H9 (cell line): ENCODE data around the gene PCSK2. TPM values are rescaled to one million over a fixed set of nuclear protein-coding genes. Genes with fewer than 3 reads are reported as not detected.

ENCODE experiments used
- DNase-seq: peaks from one replicate; pipeline ENCODE4 v3.0.0-alpha.2; 2017
- H2AFZ ChIP-seq: one replicate; pipeline ENCODE4 v1.6.1; 2013; ENCODE audit warnings: mild to moderate bottlenecking, low read length, control low read depth, moderate library complexity
- H2AK5ac ChIP-seq: 2 replicates; pipeline ENCODE4 v1.6.1; 2013; ENCODE audit warnings: low read length, control low read depth, mixed read lengths; ENCODE audit not compliant: insufficient read length
- H2BK120ac ChIP-seq: one replicate; pipeline ENCODE4 v1.6.1; 2013; ENCODE audit warnings: low read depth, mild to moderate bottlenecking, low read length, control low read depth, inconsistent platforms; ENCODE audit not compliant: poor library complexity, severe bottlenecking
- H2BK12ac ChIP-seq: 2 replicates; pipeline ENCODE4 v1.6.1; 2013; ENCODE audit warnings: low read length, control low read depth, mixed read lengths, low read depth; ENCODE audit not compliant: insufficient read length
- H2BK15ac ChIP-seq: 2 replicates; pipeline ENCODE4 v1.6.1; 2013; ENCODE audit warnings: low read depth, low read length, control low read depth
- H2BK20ac ChIP-seq: one replicate; pipeline ENCODE4 v1.6.1; 2013; ENCODE audit warnings: low read depth, mild to moderate bottlenecking, low read length, control low read depth, inconsistent platforms; ENCODE audit not compliant: poor library complexity, severe bottlenecking
- H2BK5ac ChIP-seq: 2 replicates; pipeline ENCODE4 v1.6.1; 2013; ENCODE audit warnings: low read length, control low read depth, mixed read lengths; ENCODE audit not compliant: insufficient read length
- H3K14ac ChIP-seq: 2 replicates; pipeline ENCODE4 v1.6.1; 2013; ENCODE audit warnings: low read length, control low read depth; ENCODE audit not compliant: insufficient read depth
- H3K18ac ChIP-seq: 2 replicates; pipeline ENCODE4 v1.6.1; 2013; ENCODE audit warnings: low read depth, mild to moderate bottlenecking, mixed read lengths, low read length, control low read depth; ENCODE audit not compliant: insufficient read length
- H3K23ac ChIP-seq: 2 replicates; pipeline ENCODE4 v1.6.1; 2013; ENCODE audit warnings: low read length, control low read depth, mixed read lengths, low read depth; ENCODE audit not compliant: insufficient read length
- H3K23me2 ChIP-seq: 2 replicates; pipeline ENCODE4 v1.6.1; 2013; ENCODE audit warnings: low read depth, mild to moderate bottlenecking, mixed read lengths, low read length, control low read depth; ENCODE audit not compliant: insufficient read length, poor library complexity, severe bottlenecking
- H3K27ac ChIP-seq: 2 replicates; pipeline ENCODE4 v1.5.1; 2013; ENCODE audit warnings: low read length, control low read depth, mixed read lengths, low read depth; ENCODE audit not compliant: insufficient read length
- H3K27me3 ChIP-seq: 2 replicates; pipeline ENCODE4 v1.6.1; 2013; ENCODE audit warnings: low read length, control low read depth, inconsistent platforms; ENCODE audit not compliant: insufficient read depth
- H3K4ac ChIP-seq: 2 replicates; pipeline ENCODE4 v1.6.1; 2013; ENCODE audit warnings: low read depth, mild to moderate bottlenecking, control low read depth, inconsistent platforms, low read length, moderate library complexity
- H3K4me1 ChIP-seq: 2 replicates; pipeline ENCODE4 v1.6.1; 2013; ENCODE audit warnings: low read length, control low read depth, inconsistent platforms; ENCODE audit not compliant: insufficient read depth
- H3K4me2 ChIP-seq: 2 replicates; pipeline ENCODE4 v1.6.1; 2013; ENCODE audit warnings: low read length, control low read depth, mixed read lengths; ENCODE audit not compliant: insufficient read length, insufficient read depth
- H3K56ac ChIP-seq: 2 replicates; pipeline ENCODE4 v1.6.1; 2013; ENCODE audit warnings: low read depth, mild to moderate bottlenecking, mixed read lengths, low read length, control low read depth; ENCODE audit not compliant: insufficient read length
- H3K79me1 ChIP-seq: 2 replicates; pipeline ENCODE4 v1.6.1; 2013; ENCODE audit warnings: low read depth, mild to moderate bottlenecking, moderate library complexity, low read length, control low read depth, inconsistent platforms; ENCODE audit not compliant: insufficient read depth, poor library complexity, severe bottlenecking
- H3K79me2 ChIP-seq: 2 replicates; pipeline ENCODE4 v1.6.1; 2013; ENCODE audit warnings: low read length, control low read depth, inconsistent platforms; ENCODE audit not compliant: insufficient read depth
- H3K9ac ChIP-seq: 2 replicates; pipeline ENCODE4 v1.6.1; 2013; ENCODE audit warnings: low read length, control low read depth, mixed read lengths; ENCODE audit not compliant: insufficient read length; ENCODE audit errors: extremely low read depth
- H3K9me3 ChIP-seq: one replicate; pipeline ENCODE4 v1.6.1; 2013; ENCODE audit warnings: low read depth, low read length, inconsistent platforms; ENCODE audit not compliant: control insufficient read depth
- H3T11ph ChIP-seq: one replicate; pipeline ENCODE4 v1.6.1; 2013; ENCODE audit warnings: mild to moderate bottlenecking, low read length, control low read depth, inconsistent platforms
- H4K20me1 ChIP-seq: one replicate; pipeline ENCODE4 v1.6.1; 2013; ENCODE audit not compliant: control insufficient read depth, insufficient read length, insufficient read depth
- H4K5ac ChIP-seq: 2 replicates; pipeline ENCODE4 v1.6.1; 2013; ENCODE audit warnings: low read depth, mild to moderate bottlenecking, mixed read lengths, low read length, control low read depth; ENCODE audit not compliant: insufficient read length
- H4K8ac ChIP-seq: replicated peaks from 2 replicates; pipeline ENCODE4 v1.6.1; 2013; ENCODE audit warnings: low read length, control low read depth, mixed read lengths, low read depth; ENCODE audit not compliant: insufficient read length
- H4K91ac ChIP-seq: 2 replicates; pipeline ENCODE4 v1.6.1; 2013; ENCODE audit warnings: low read depth, mild to moderate bottlenecking, moderate library complexity, mixed read lengths, low read length, control low read depth; ENCODE audit not compliant: insufficient read length
- H3K27ac Mint-ChIP-seq, 3 experiments: 2 replicates in 2 of 3; 3 replicates in 1 of 3; pipeline ENCODE4 v1.8.0; 2020 to 2021; ENCODE audit warnings: mixed read lengths in 3 of 3, mild to moderate bottlenecking in 1 of 3, moderate library complexity in 1 of 3
- H3K27me3 Mint-ChIP-seq: 2 replicates; pipeline ENCODE4 v1.8.0; 2021; ENCODE audit warnings: low read depth, mild to moderate bottlenecking, moderate library complexity, mixed read lengths
- H3K36me3 Mint-ChIP-seq, 3 experiments: 2 replicates in 2 of 3; 3 replicates in 1 of 3; pipeline ENCODE4 v1.8.0; 2020 to 2021; ENCODE audit warnings: low read depth in 3 of 3, mixed read lengths in 3 of 3; ENCODE audit not compliant: insufficient read depth in 1 of 3
- H3K4me1 Mint-ChIP-seq, 2 experiments: 2 replicates each; pipeline ENCODE4 v1.8.0; 2020; ENCODE audit warnings: mixed read lengths in 2 of 2
- H3K4me3 Mint-ChIP-seq, 2 experiments: 2 replicates in 1 of 2; 3 replicates in 1 of 2; pipeline ENCODE4 v1.8.0; 2020 to 2021; ENCODE audit warnings: mild to moderate bottlenecking in 2 of 2, mixed read lengths in 2 of 2, moderate library complexity in 1 of 2
- H3K9me3 Mint-ChIP-seq, 2 experiments: 2 replicates in 1 of 2; 3 replicates in 1 of 2; pipeline ENCODE4 v1.8.0; 2020; ENCODE audit warnings: mild to moderate bottlenecking in 2 of 2, mixed read lengths in 2 of 2, moderate library complexity in 1 of 2
- WGBS: extraction: QIAGEN DNeasy Blood & Tissue Kit; methylation state at CpG from one replicate; pipeline ENCODE4 v1.1.7; 2013; ENCODE audit warnings: missing lambda C conversion rate, low lambda C conversion rate, mixed read lengths; ENCODE audit not compliant: insufficient read length; ENCODE audit errors: extremely low coverage; 5-methylcytosine and 5-hydroxymethylcytosine counted together
- total RNA-seq: library from RNA; stranded (reverse); gene quantifications from 2 replicates; pipeline ENCODE4 v1.2.1, GENCODE V29; 2021
- TF ChIP-seq, protein P1 (sequence below): fragments of 200-600 bp; sonication (generic); conservative IDR thresholded peaks from 3 replicates; pipeline ENCODE4 v1.8.0; 2021; ENCODE audit warnings: antibody characterized with exemption, mild to moderate bottlenecking

PCSK2 gene
- total RNA-seq, 1 experiment from 2014 or later = 2.8 TPM

- Histone ChIP-seq H3K4me1 (peaks cover 3% of the 10 kb centered on the region; the same call in 1 of the 2 replicates), H3K79me1 (no peaks in the 10 kb centered on the region), H4K8ac (no peak overlapping the region), H2BK20ac (no peak overlapping the region), H2AFZ (no peak overlapping the region), H3K14ac (no peak overlapping the region), H3K79me2 (no peaks in the 10 kb centered on the region), H2BK12ac (no peak overlapping the region), H2BK5ac (no peak overlapping the region), H3K27me3 (no peaks in the 10 kb centered on the region), H3K9me3 (no peaks in the 10 kb centered on the region), H4K5ac (no peak overlapping the region), H3K56ac (no peak overlapping the region), H2AK5ac (no peak overlapping the region), H3K9ac (no peak overlapping the region), H3T11ph (no peak overlapping the region), H3K27ac (no peak overlapping the region), H3K23me2 (no peaks in the 10 kb centered on the region), H3K23ac (no peak overlapping the region), H2BK120ac (no peak overlapping the region), H3K4ac (no peak overlapping the region), H4K20me1 (no peaks in the 10 kb centered on the region), H3K4me2 (no peak overlapping the region), H2BK15ac (no peak overlapping the region), H3K18ac (no peak overlapping the region), H4K91ac (no peak overlapping the region)
- Mint-ChIP-seq H3K27me3 (peaks cover 10% of the 10 kb centered on the region), H3K36me3 (peaks cover 0 to 8% (median 1%) of the 10 kb centered on the region in 3 experiments; a peak in 1 of 7 replicates), H3K4me3 (no peak overlapping the region), H3K27ac (no peak overlapping the region), H3K9me3 (peaks cover 21 to 30% of the 10 kb centered on the region in 2 experiments), H3K4me1 (no peaks in the 10 kb centered on the region)
- no peak for DNase-seq
- TF ChIP-seq, protein P1, sequence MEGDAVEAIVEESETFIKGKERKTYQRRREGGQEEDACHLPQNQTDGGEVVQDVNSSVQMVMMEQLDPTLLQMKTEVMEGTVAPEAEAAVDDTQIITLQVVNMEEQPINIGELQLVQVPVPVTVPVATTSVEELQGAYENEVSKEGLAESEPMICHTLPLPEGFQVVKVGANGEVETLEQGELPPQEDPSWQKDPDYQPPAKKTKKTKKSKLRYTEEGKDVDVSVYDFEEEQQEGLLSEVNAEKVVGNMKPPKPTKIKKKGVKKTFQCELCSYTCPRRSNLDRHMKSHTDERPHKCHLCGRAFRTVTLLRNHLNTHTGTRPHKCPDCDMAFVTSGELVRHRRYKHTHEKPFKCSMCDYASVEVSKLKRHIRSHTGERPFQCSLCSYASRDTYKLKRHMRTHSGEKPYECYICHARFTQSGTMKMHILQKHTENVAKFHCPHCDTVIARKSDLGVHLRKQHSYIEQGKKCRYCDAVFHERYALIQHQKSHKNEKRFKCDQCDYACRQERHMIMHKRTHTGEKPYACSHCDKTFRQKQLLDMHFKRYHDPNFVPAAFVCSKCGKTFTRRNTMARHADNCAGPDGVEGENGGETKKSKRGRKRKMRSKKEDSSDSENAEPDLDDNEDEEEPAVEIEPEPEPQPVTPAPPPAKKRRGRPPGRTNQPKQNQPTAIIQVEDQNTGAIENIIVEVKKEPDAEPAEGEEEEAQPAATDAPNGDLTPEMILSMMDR = no peak
- no CpG with 5 or more reads among the region's 3 CpGs for WGBS
Observed at GRCh38 chr20:17417225-17417624, 190.4 kb downstream of the PCSK2 start.
